Gastroesophageal sphincter (tissue), 4 donors: ENCODE results near the gene SDHAF2. TPM values are rescaled to one million over a fixed set of nuclear protein-coding genes. Genes with fewer than 3 reads are reported as not detected.
"Not testable (repeated sequence)": the region's sequence is repeated elsewhere in the genome, so short reads cannot be mapped to it uniquely, and the experiment has no call there.

Source experiments
- ATAC-seq: fragments of 150-250 bp; one replicate; pipeline ENCODE4 v1.9.1; 2016; ENCODE audit warnings: mild to moderate bottlenecking, moderate library complexity
- H3K27ac ChIP-seq, 4 donors: fragments of 200-600 bp; sonication (generic) in 3 of 4; 1 replicate in 3 of 4; 2 replicates in 1 of 4; pipeline ENCODE4 v1.5.1; 2016 to 2019
- H3K27me3 ChIP-seq: fragments of 200-600 bp; sonication (generic); one replicate; pipeline ENCODE4 v1.5.1; 2019
- H3K36me3 ChIP-seq, 2 donors: fragments of 200-600 bp; sonication (generic); one replicate each; pipeline ENCODE4 v1.5.1; 2019; ENCODE audit warnings: control low read depth in 1 of 2
- H3K4me1 ChIP-seq, 3 donors: fragments of 200-600 bp; sonication (generic); 1 replicate in 2 of 3; 2 replicates in 1 of 3; pipeline ENCODE4 v1.5.1; 2016 to 2019; ENCODE audit warnings: control low read depth in 2 of 3
- H3K4me3 ChIP-seq, 2 donors: fragments of 200-600 bp; sonication (generic); one replicate each; pipeline ENCODE4 v1.5.1; 2019; ENCODE audit warnings: mild to moderate bottlenecking in 1 of 2, moderate library complexity in 1 of 2
- H3K9me3 ChIP-seq, 3 donors: fragments of 200-600 bp; sonication (generic); one replicate each; pipeline ENCODE4 v1.5.1; 2017 to 2019; ENCODE audit warnings: control low read depth in 2 of 3
- EP300 ChIP-seq: sonication (generic); formaldehyde crosslinking; IDR thresholded peaks from one replicate; pipeline ENCODE4 v1.6.1; 2017; ENCODE audit warnings: antibody characterized with exemption, mild to moderate bottlenecking
- POLR2A ChIP-seq, 2 donors: fragments of 450-650 bp; IDR thresholded peaks; one replicate each; pipeline ENCODE4 v1.6.1; 2017; ENCODE audit warnings: antibody characterized with exemption in 2 of 2, mild to moderate bottlenecking in 2 of 2, moderate library complexity in 1 of 2
- POLR2AphosphoS5 ChIP-seq: sonication (generic); formaldehyde crosslinking; IDR thresholded peaks from one replicate; pipeline ENCODE4 v1.6.1; 2017; ENCODE audit warnings: antibody characterized with exemption
- WGBS, 2 donors: methylation state at CpG; one replicate each; pipeline ENCODE4 v1.1.5; 2018; ENCODE audit warnings: low coverage in 1 of 2; 5-methylcytosine and 5-hydroxymethylcytosine counted together
- total RNA-seq, 4 donors: library from RNA; depleted of rRNA; stranded (reverse); fragments of >200 nt; gene quantifications; one replicate each; pipeline ENCODE4 v1.1.0, GENCODE V29; 2016
- TF ChIP-seq, protein P1 (sequence below), 4 experiments: fragments of 200-600 bp in 2 of 4; fragments of 450-650 bp in 2 of 4; sonication (generic) in 1 of 4; IDR thresholded peaks; one replicate each; pipeline ENCODE4 v1.5.1; 2017 to 2019; ENCODE audit warnings: antibody characterized with exemption in 4 of 4, mild to moderate bottlenecking in 2 of 4, moderate library complexity in 2 of 4

Gene SDHAF2
- total RNA-seq, 4 donors from 2014 or later = 32.5 to 71.1 (median 48.3) TPM

DNA sequence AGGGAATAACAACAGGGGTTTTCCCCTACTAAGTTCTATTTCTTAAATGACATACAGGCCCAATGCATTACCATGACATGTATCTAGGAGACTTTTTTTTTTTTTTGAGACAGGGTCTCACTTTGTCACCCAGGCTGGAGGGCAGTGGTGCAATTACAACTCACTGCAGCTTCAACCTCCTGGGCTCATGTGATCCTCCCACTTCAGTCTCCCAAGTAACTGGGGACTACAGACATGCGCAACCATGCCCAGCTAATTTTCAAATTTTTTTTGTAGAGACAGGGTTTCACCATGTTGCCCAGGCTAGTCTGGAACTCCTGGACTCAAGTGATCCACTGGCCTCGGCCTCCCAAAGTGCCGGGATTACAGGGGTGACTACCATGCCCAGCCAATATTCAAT lies 7.7 kb upstream of the SDHAF2 start:
- Histone ChIP-seq H3K9me3 (no peaks in the 10 kb centered on the region), H3K36me3 (peaks cover 4 to 97% of the 10 kb centered on the region in 2 donors), H3K27ac (no peak overlapping the region), H3K4me3 (no peak overlapping the region), H3K27me3 (no peaks in the 10 kb centered on the region), H3K4me1 (peaks cover 0 to 69% (median 0%) of the 10 kb centered on the region in 3 donors)
- ATAC-seq = no peak
- TF ChIP-seq EP300 (no peak), POLR2AphosphoS5 (no peak), POLR2A (IDR thresholded peaks at IDR 0.05) (no peak)
- TF ChIP-seq, protein P1, sequence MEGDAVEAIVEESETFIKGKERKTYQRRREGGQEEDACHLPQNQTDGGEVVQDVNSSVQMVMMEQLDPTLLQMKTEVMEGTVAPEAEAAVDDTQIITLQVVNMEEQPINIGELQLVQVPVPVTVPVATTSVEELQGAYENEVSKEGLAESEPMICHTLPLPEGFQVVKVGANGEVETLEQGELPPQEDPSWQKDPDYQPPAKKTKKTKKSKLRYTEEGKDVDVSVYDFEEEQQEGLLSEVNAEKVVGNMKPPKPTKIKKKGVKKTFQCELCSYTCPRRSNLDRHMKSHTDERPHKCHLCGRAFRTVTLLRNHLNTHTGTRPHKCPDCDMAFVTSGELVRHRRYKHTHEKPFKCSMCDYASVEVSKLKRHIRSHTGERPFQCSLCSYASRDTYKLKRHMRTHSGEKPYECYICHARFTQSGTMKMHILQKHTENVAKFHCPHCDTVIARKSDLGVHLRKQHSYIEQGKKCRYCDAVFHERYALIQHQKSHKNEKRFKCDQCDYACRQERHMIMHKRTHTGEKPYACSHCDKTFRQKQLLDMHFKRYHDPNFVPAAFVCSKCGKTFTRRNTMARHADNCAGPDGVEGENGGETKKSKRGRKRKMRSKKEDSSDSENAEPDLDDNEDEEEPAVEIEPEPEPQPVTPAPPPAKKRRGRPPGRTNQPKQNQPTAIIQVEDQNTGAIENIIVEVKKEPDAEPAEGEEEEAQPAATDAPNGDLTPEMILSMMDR (IDR thresholded peaks at IDR 0.05) = no peak
- WGBS, 2 donors = 74 to 85% methylated on average over 3 of the region's 3 CpGs

- TF ChIP-seq POLR2A (IDR thresholded peaks at IDR 0.05) (no peak), POLR2AphosphoS5 (no peak), EP300 (no peak)
- TF ChIP-seq, protein P1 (IDR thresholded peaks at IDR 0.05) = no peak
- Histone ChIP-seq H3K27ac (no peak overlapping the region), H3K4me3 (no peak overlapping the region), H3K9me3 (no peaks in the 10 kb centered on the region), H3K27me3 (no peaks in the 10 kb centered on the region), H3K36me3 (peaks cover 4 to 80% of the 10 kb centered on the region in 2 donors), H3K4me1 (peaks cover 1 to 76% (median 4%) of the 10 kb centered on the region in 3 donors)
- 90 to 100% methylated on average over 1 of the region's 1 CpG for WGBS, 2 donors
- no peak for ATAC-seq
These were observed 4.4 kb upstream of the SDHAF2 start for GRCh38 chr11:61425367-61426131.

- Histone ChIP-seq H3K27ac (peak overlapping the region; percentile 97 to 100 (median 98)), H3K36me3 (peaks cover 0 to 45% of the 10 kb centered on the region in 2 donors), H3K9me3 (no peaks in the 10 kb centered on the region), H3K4me3 (peak overlapping the region; percentile 79 to 87), H3K4me1 (peaks cover 2 to 80% (median 18%) of the 10 kb centered on the region in 3 donors), H3K27me3 (no peaks in the 10 kb centered on the region)
- peak; percentile 76 for ATAC-seq
- TF ChIP-seq POLR2A (IDR thresholded peaks at IDR 0.05) (no peak), EP300 (no peak), POLR2AphosphoS5 (no peak)
- TF ChIP-seq, protein P1 (IDR thresholded peaks at IDR 0.05) = peak in 2 of 4 experiments; percentile 30 to 32
- no CpG with 5 or more reads among the region's 37 CpGs for WGBS, 2 donors
These were observed 606 bp upstream of the SDHAF2 start for GRCh38 chr11:61429346-61429690.

DNA sequence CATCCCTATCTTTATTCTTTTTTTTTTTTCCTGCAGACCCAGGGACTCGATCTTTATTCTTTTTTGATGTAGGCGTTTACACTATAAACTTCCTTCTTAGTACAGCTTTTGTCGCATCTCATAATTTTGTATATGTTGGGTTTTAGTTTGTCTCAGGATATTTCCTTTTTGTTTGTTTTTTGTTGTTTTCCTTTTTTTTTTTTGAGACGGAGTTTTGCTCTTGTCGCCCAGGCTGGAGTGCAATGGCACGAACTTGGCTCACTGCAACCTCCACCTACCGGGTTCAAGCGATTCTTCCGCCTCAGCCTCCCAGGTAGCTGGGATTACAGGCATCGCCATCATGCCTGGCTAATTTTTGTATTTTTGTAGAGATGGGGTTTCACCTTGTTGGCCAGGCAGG lies 915 bp downstream of the SDHAF2 start:
- Histone ChIP-seq H3K27ac (peak overlapping the region in 1 of 4 donors; percentile 100), H3K36me3 (peaks cover 0 to 30% of the 10 kb centered on the region in 2 donors), H3K4me3 (peak overlapping the region; percentile 79 to 87), H3K4me1 (peaks cover 2 to 78% (median 24%) of the 10 kb centered on the region in 3 donors)
- H3K27me3 ChIP-seq, ATAC-seq, H3K9me3 ChIP-seq: not testable (repeated sequence)
- WGBS, 2 donors = 61 to 82% methylated on average over 7 to 10 of the region's 10 CpGs

- H3K27ac ChIP-seq = no peak overlapping the region
- no peak overlapping the region for H3K4me3 ChIP-seq
- H3K36me3 ChIP-seq = peaks cover 2 to 63% of the 10 kb centered on the region in 2 donors
- 90% methylated on average over 5 of the region's 5 CpGs for WGBS, 2 donors
- H3K27me3 ChIP-seq = no peaks in the 10 kb centered on the region
- ATAC-seq = no peak
- peaks cover 0 to 32% (median 6%) of the 10 kb centered on the region in 3 donors for H3K4me1 ChIP-seq
- no peaks in the 10 kb centered on the region for H3K9me3 ChIP-seq
- TF ChIP-seq, protein P1 (IDR thresholded peaks at IDR 0.05) = no peak
- no peak for TF ChIP-seq EP300
- no peak for TF ChIP-seq POLR2AphosphoS5
- no peak for TF ChIP-seq POLR2A (IDR thresholded peaks at IDR 0.05)
These were observed 7.6 kb downstream of the SDHAF2 start for GRCh38 chr11:61437496-61437895.
